Lung (tissue), 13 donors: ENCODE results near the gene STX19. TPM values are rescaled to one million over a fixed set of nuclear protein-coding genes. Genes with fewer than 3 reads are reported as not detected.
"Not testable (repeated sequence)": the region's sequence is repeated elsewhere in the genome, so short reads cannot be mapped to it uniquely, and the experiment has no call there.

Source experiments
- ATAC-seq: fragments of 200-7000 bp; cut with Tn5 transposase; one replicate; pipeline ENCODE4 v1.9.1; 2020; ENCODE audit warnings: moderate number of reproducible peaks; ENCODE audit not compliant: insufficient read depth, low FRiP score
- DNase-seq, 3 donors: peaks; one replicate each; pipeline ENCODE4 v3.0.0-alpha.2; 2013 to 2017
- H3K27ac ChIP-seq, 2 donors: one replicate each; pipeline ENCODE4 v1.5.1; 2013; ENCODE audit warnings: mild to moderate bottlenecking in 2 of 2, moderate library complexity in 2 of 2, control low read depth in 1 of 2, inconsistent platforms in 1 of 2, low read depth in 1 of 2, low read length in 1 of 2
- H3K27me3 ChIP-seq, 3 donors: one replicate each; pipeline ENCODE4 v1.5.1; 2013; ENCODE audit warnings: low read length in 2 of 3; ENCODE audit not compliant: control insufficient read depth in 3 of 3, insufficient read depth in 3 of 3
- H3K36me3 ChIP-seq, 4 donors: one replicate each; pipeline ENCODE4 v1.5.1; 2013; ENCODE audit warnings: low read length in 4 of 4, mild to moderate bottlenecking in 1 of 4, moderate library complexity in 1 of 4; ENCODE audit not compliant: control insufficient read depth in 4 of 4, insufficient read depth in 4 of 4
- H3K4me1 ChIP-seq, 5 donors: one replicate each; pipeline ENCODE4 v1.5.1; 2013; ENCODE audit warnings: low read length in 5 of 5, mild to moderate bottlenecking in 2 of 5, moderate library complexity in 1 of 5; ENCODE audit not compliant: control insufficient read depth in 5 of 5, insufficient read depth in 5 of 5
- H3K4me3 ChIP-seq: one replicate; pipeline ENCODE4 v1.5.1; 2013; ENCODE audit warnings: mild to moderate bottlenecking, control low read depth, moderate library complexity
- H3K9ac ChIP-seq, 2 donors: one replicate each; pipeline ENCODE4 v1.5.1; 2013; ENCODE audit warnings: low read length in 2 of 2, control low read depth in 1 of 2; ENCODE audit not compliant: insufficient read depth in 1 of 2
- H3K9me3 ChIP-seq, 4 donors: one replicate each; pipeline ENCODE4 v1.5.1; 2013; ENCODE audit warnings: low read length in 3 of 4, mild to moderate bottlenecking in 1 of 4, moderate library complexity in 1 of 4; ENCODE audit not compliant: control insufficient read depth in 4 of 4, insufficient read depth in 3 of 4
- CTCF ChIP-seq: IDR thresholded peaks from 2 replicates; pipeline ENCODE4 v1.5.1; 2012; ENCODE audit warnings: mild to moderate bottlenecking; ENCODE audit errors: control extremely low read depth, extremely low read depth
- WGBS, 2 donors: extraction: QIAGEN DNeasy Blood & Tissue Kit; methylation state at CpG; one replicate each; pipeline ENCODE4 v1.1.7; 2013; 5-methylcytosine and 5-hydroxymethylcytosine counted together
- polyA plus RNA-seq, 2 donors: library from polyadenylated mRNA; stranded (reverse); fragments of 200-250 nt; gene quantifications; one replicate each; pipeline ENCODE4 v1.2.1, GENCODE V29; 2013
- small RNA-seq: library from RNA; depleted of rRNA; stranded (forward); fragments of <200 nt; gene quantifications from one replicate; pipeline ENCODE3, GENCODE V24; 2014; ENCODE audit warnings: low replicate concordance
- total RNA-seq, 2 donors: library from RNA; depleted of rRNA in 1 of 2; stranded (reverse); fragments of >200 nt in 1 of 2; gene quantifications; one replicate each; pipeline ENCODE4 v1.2.1, GENCODE V29; 2014 to 2021
- donor health status: control.
- donor health status: control.
- donor health status: Bipolar disorder and iron deficiency.
- donor health status: healthy.
- donor health status: DM: yes; HTN: yes; CAD: no.

STX19 gene
- total and polyA plus RNA-seq, 4 donors, result 1.6 to 11.3 (median 5.1) TPM

- Histone ChIP-seq H3K4me3 (no peak overlapping the region), H3K27ac (no peak overlapping the region), H3K9me3 (no peaks in the 10 kb centered on the region), H3K4me1 (peaks cover 0 to 11% (median 2%) of the 10 kb centered on the region in 5 donors), H3K9ac (no peak overlapping the region), H3K27me3 (no peaks in the 10 kb centered on the region), H3K36me3 (no peaks in the 10 kb centered on the region)
- no peak for TF ChIP-seq CTCF
- WGBS, 2 donors, result 95 to 100% methylated on average over 1 of the region's 1 CpG
- no peak for DNase-seq
- no peak for ATAC-seq
Observed at GRCh38 chr3:93969997-93970396, 58.4 kb downstream of the STX19 start.

- H3K4me1 ChIP-seq, result peaks cover 0 to 11% (median 2%) of the 10 kb centered on the region in 5 donors
- no peak for TF ChIP-seq CTCF
- H3K9me3 ChIP-seq, result no peaks in the 10 kb centered on the region
- H3K27ac ChIP-seq, result no peak overlapping the region
- H3K36me3 ChIP-seq, result no peaks in the 10 kb centered on the region
- no peak for DNase-seq
- 60 to 81% methylated on average over 3 of the region's 3 CpGs for WGBS, 2 donors
- H3K4me3 ChIP-seq, result no peak overlapping the region
- no peak overlapping the region for H3K9ac ChIP-seq
- ATAC-seq, result no peak
- no peaks in the 10 kb centered on the region for H3K27me3 ChIP-seq
Observed at GRCh38 chr3:93969443-93969842, 59.0 kb downstream of the STX19 start.

GRCh38 chr3:93965106-93965505 is 63.3 kb downstream of the STX19 start:
- H3K4me3 ChIP-seq, H3K27ac ChIP-seq, H3K9me3 ChIP-seq, ATAC-seq, H3K27me3 ChIP-seq, H3K4me1 ChIP-seq, H3K9ac ChIP-seq, DNase-seq, H3K36me3 ChIP-seq: not testable (repeated sequence)
- 97% methylated on average over 19 of the region's 19 CpGs for WGBS, 2 donors

Small RNA genes within 50 kb of the gene (small RNA-seq; reads per million reads assigned to genes)
- not detected for gene RF00019
- gene RNU6-511P, result not detected

Other genes starting within 250 kb of the STX19 start
- 10 to 100 TPM; 37.9 to 70.3 TPM for gene PROS1, start 54.7 kb downstream of the STX19 start, total RNA-seq
- gene PROS1, start 54.7 kb downstream of the STX19 start, polyA plus RNA-seq, result 10 to 100 TPM; 16.2 to 27.7 TPM
- 10 to 100 TPM; 17.3 to 19.6 TPM for gene ARL13B, start 48.4 kb downstream of the STX19 start, total RNA-seq
- 1 to 10 TPM; 8.4 to 9.1 TPM for gene ARL13B, start 48.4 kb downstream of the STX19 start, polyA plus RNA-seq
- gene DHFR2, start 34.3 kb upstream of the STX19 start, total RNA-seq, result 1 to 10 TPM; 6.2 to 8.1 TPM
- gene DHFR2, start 34.3 kb upstream of the STX19 start, polyA plus RNA-seq, result 1 to 10 TPM; 3.5 to 4.0 TPM
- 10 to 100 TPM; 11.7 to 61.0 TPM for gene NSUN3, start 34.5 kb upstream of the STX19 start, total RNA-seq
- 1 to 10 TPM; 5.1 to 6.9 TPM for gene NSUN3, start 34.5 kb upstream of the STX19 start, polyA plus RNA-seq